Right lobe of liver (tissue), 6 donors: Measurements from ENCODE around the gene EIF2B2. TPM values are rescaled to one million over a fixed set of nuclear protein-coding genes. Genes with fewer than 3 reads are reported as not detected.

ENCODE experiments used
- ATAC-seq, 4 donors: fragments of 200-7000 bp; cut with Tn5 transposase; one replicate each; pipeline ENCODE4 v1.9.1; 2020; ENCODE audit warnings: mild to moderate bottlenecking in 4 of 4, moderate library complexity in 4 of 4
- DNase-seq, 3 donors: peaks; one replicate each; pipeline ENCODE4 v3.0.0-alpha.2; 2020
- H3K27ac ChIP-seq, 3 donors: fragments of 200-600 bp; one replicate each; pipeline ENCODE4 v1.8.0; 2022
- H3K27me3 ChIP-seq, 2 donors: fragments of 200-600 bp; one replicate each; pipeline ENCODE4 v1.8.0; 2022
- H3K36me3 ChIP-seq, 4 donors: fragments of 200-600 bp; sonication (generic) in 1 of 4; one replicate each; pipeline versions ENCODE4 v1.5.1 to v1.8.0; 2017 to 2022; ENCODE audit warnings: control low read depth in 1 of 4
- H3K4me1 ChIP-seq, 4 donors: fragments of 200-600 bp; sonication (generic) in 1 of 4; one replicate each; pipeline versions ENCODE4 v1.5.1 to v1.8.0; 2017 to 2022; ENCODE audit warnings: control low read depth in 1 of 4
- H3K4me3 ChIP-seq, 3 donors: fragments of 200-600 bp; one replicate each; pipeline ENCODE4 v1.8.0; 2022
- H3K9me3 ChIP-seq, 4 donors: fragments of 200-600 bp; sonication (generic) in 1 of 4; one replicate each; pipeline versions ENCODE4 v1.5.1 to v1.8.0; 2017 to 2022; ENCODE audit warnings: control low read depth in 1 of 4
- CTCF ChIP-seq, 4 donors: fragments of 200-600 bp in 3 of 4; fragments of 450-650 bp in 1 of 4; IDR thresholded peaks; one replicate each; pipeline versions ENCODE4 v1.5.1 to v1.8.0; 2016 to 2022; ENCODE audit warnings: antibody characterized with exemption in 4 of 4, mild to moderate bottlenecking in 2 of 4
- POLR2A ChIP-seq: fragments of 450-650 bp; IDR thresholded peaks from one replicate; pipeline ENCODE4 v1.6.1; 2017; ENCODE audit warnings: antibody characterized with exemption, mild to moderate bottlenecking
- WGBS: methylation state at CpG from one replicate; pipeline ENCODE4 v1.1.6; 2018; ENCODE audit warnings: low coverage, low lambda C conversion rate; ENCODE audit not compliant: insufficient coverage; ENCODE audit errors: missing lambda C conversion rate; 5-methylcytosine and 5-hydroxymethylcytosine counted together
- intact Hi-C, 2 donors: fragments of 100-400 bp; cut with DNase I; formaldehyde crosslinking; loops; one replicate each; pipeline versions ENCODE4 v1.11.2 to v1.14.1; 2022
- total RNA-seq, 6 experiments: library from RNA; depleted of rRNA in 2 of 6; stranded (reverse); fragments of >200 nt in 2 of 6; fragmentation: NEBNext Ultra II Directional in 3 of 6; extraction: Animal tissue kit (Norgen Biotek cat#: 25700) in 3 of 6; gene quantifications; one replicate each; pipeline versions ENCODE4 v1.1.0 to v1.2.4, GENCODE V29; 2016 to 2023
- donor health status: DM: no; HTN: yes; CAD: no.
- donor health status: DM: no; HTN: no; CAD: no.
- donor health status: DM: no; HTN: no; CAD: no.
- donor health status: DM: no; HTN: yes; CAD: no.
- donor health status: DM: no; HTN: yes; CAD: no.

The EIF2B2 gene
- total RNA-seq, 6 experiments from 2014 or later: 16.1 to 37.5 (median 20.1) TPM

GRCh38 chr14:75042035-75042434, 39.3 kb downstream of the EIF2B2 start:
- intact Hi-C loops: no loop called here
- Histone ChIP-seq H3K36me3 (peaks cover 0 to 6% (median under 1%) of the 10 kb centered on the region in 4 donors), H3K4me1 (peaks cover 0 to 19% (median 6%) of the 10 kb centered on the region in 4 donors), H3K27ac (peak overlapping the region; percentile 60 to 82 (median 68)), H3K9me3 (no peaks in the 10 kb centered on the region), H3K27me3 (no peaks in the 10 kb centered on the region), H3K4me3 (no peak overlapping the region)
- DNase-seq: no peak
- no peak for TF ChIP-seq CTCF (IDR thresholded peaks at IDR 0.05)
- peak; percentile 15 for TF ChIP-seq POLR2A
- 20% methylated on average over 6 of the region's 6 CpGs for WGBS
- ATAC-seq: peak; percentile 56 to 71 (median 66)

GRCh38 chr14:75044322-75044721, 41.6 kb downstream of the EIF2B2 start:
- WGBS: 19% methylated on average over 2 of the region's 2 CpGs
- peaks cover 0 to 19% (median 6%) of the 10 kb centered on the region in 4 donors for H3K4me1 ChIP-seq
- no peak for ATAC-seq

GRCh38 chr14:75044752-75045151, 42.0 kb downstream of the EIF2B2 start:
- Histone ChIP-seq H3K4me1 (peaks cover 0 to 19% (median 6%) of the 10 kb centered on the region in 4 donors), H3K4me3 (no peak overlapping the region), H3K27me3 (no peaks in the 10 kb centered on the region), H3K9me3 (no peaks in the 10 kb centered on the region), H3K27ac (no peak overlapping the region), H3K36me3 (no peaks in the 10 kb centered on the region)
- intact Hi-C loops: no loop called here
- TF ChIP-seq CTCF (IDR thresholded peaks at IDR 0.05) (no peak), POLR2A (no peak)
- WGBS: 70% methylated on average over 4 of the region's 8 CpGs
- DNase-seq (no peak), ATAC-seq (no peak)

More at GRCh38 chr14:75044322-75044721, 41.6 kb downstream of the EIF2B2 start:
- Histone ChIP-seq H3K27ac (no peak overlapping the region), H3K9me3 (no peaks in the 10 kb centered on the region), H3K27me3 (no peaks in the 10 kb centered on the region), H3K36me3 (no peaks in the 10 kb centered on the region), H3K4me3 (no peak overlapping the region)
- intact Hi-C loops: no loop called here
- DNase-seq: no peak
- TF ChIP-seq POLR2A: no peak
- TF ChIP-seq CTCF (IDR thresholded peaks at IDR 0.05): no peak

GRCh38 chr14:75046275-75046674, 43.6 kb downstream of the EIF2B2 start:
- intact Hi-C loops: no loop called here
- DNase-seq (no peak), ATAC-seq (peak in 3 of 4 donors; percentile 8 to 12 (median 8))
- no peaks in the 10 kb centered on the region for H3K27me3 ChIP-seq
- peaks cover 0 to 18% (median 5%) of the 10 kb centered on the region in 4 donors for H3K4me1 ChIP-seq
- 59% methylated on average over 3 of the region's 5 CpGs for WGBS
- H3K27ac ChIP-seq: no peak overlapping the region
- no peak for TF ChIP-seq POLR2A
- TF ChIP-seq CTCF (IDR thresholded peaks at IDR 0.05): no peak
- H3K36me3 ChIP-seq: no peaks in the 10 kb centered on the region
- no peak overlapping the region for H3K4me3 ChIP-seq
- no peaks in the 10 kb centered on the region for H3K9me3 ChIP-seq

- H3K4me3 ChIP-seq: no peak overlapping the region
- intact Hi-C loops: no loop called here
- no peak for ATAC-seq
- 86% methylated on average over 3 of the region's 3 CpGs for WGBS
- no peaks in the 10 kb centered on the region for H3K36me3 ChIP-seq
- DNase-seq: no peak
- H3K27ac ChIP-seq: no peak overlapping the region
- TF ChIP-seq POLR2A: no peak
- peaks cover 0 to 13% (median 5%) of the 10 kb centered on the region in 4 donors for H3K4me1 ChIP-seq
- H3K9me3 ChIP-seq: no peaks in the 10 kb centered on the region
- no peaks in the 10 kb centered on the region for H3K27me3 ChIP-seq
Measured at GRCh38 chr14:75046899-75047298, 44.2 kb downstream of the EIF2B2 start.
